Thyroid gland (tissue), 4 donors: Measurements from ENCODE around the gene KRAS. TPM values are rescaled to one million over a fixed set of nuclear protein-coding genes. Genes with fewer than 3 reads are reported as not detected.

Source experiments
- DNase-seq, 2 donors: peaks; one replicate each; pipeline ENCODE4 v3.0.0-alpha.2; 2019
- H3K27ac ChIP-seq, 3 donors: fragments of 200-600 bp; sonication (generic); 1 replicate in 2 of 3; 2 replicates in 1 of 3; pipeline ENCODE4 v1.5.1; 2016 to 2019; ENCODE audit warnings: mild to moderate bottlenecking in 1 of 3, moderate library complexity in 1 of 3
- H3K27me3 ChIP-seq: fragments of 200-600 bp; sonication (generic); one replicate; pipeline ENCODE4 v1.5.1; 2019
- H3K36me3 ChIP-seq, 2 donors: fragments of 200-600 bp; sonication (generic); one replicate each; pipeline ENCODE4 v1.5.1; 2016 to 2019
- H3K4me1 ChIP-seq, 2 donors: fragments of 200-600 bp; sonication (generic); one replicate each; pipeline ENCODE4 v1.5.1; 2017 to 2019
- H3K4me3 ChIP-seq, 3 donors: fragments of 200-600 bp; sonication (generic); replicated peaks in 1 of 3; 1 replicate in 2 of 3; 2 replicates in 1 of 3; pipeline ENCODE4 v1.5.1; 2016; ENCODE audit warnings: mild to moderate bottlenecking in 1 of 3
- H3K9me3 ChIP-seq: fragments of 200-600 bp; sonication (generic); one replicate; pipeline ENCODE4 v1.5.1; 2017
- POLR2A ChIP-seq, 2 donors: fragments of 450-650 bp; IDR thresholded peaks; one replicate each; pipeline ENCODE4 v1.6.1; 2017; ENCODE audit warnings: antibody characterized with exemption in 2 of 2, mild to moderate bottlenecking in 2 of 2, moderate library complexity in 1 of 2
- WGBS, 2 donors: methylation state at CpG; one replicate each; pipeline ENCODE4 v1.1.5; 2017; 5-methylcytosine and 5-hydroxymethylcytosine counted together
- intact Hi-C: fragments of 100-400 bp; cut with DNase I; formaldehyde crosslinking; loops from one replicate; pipeline ENCODE4 v1.15.1; 2023
- total RNA-seq, 4 donors: library from RNA; depleted of rRNA; stranded (reverse); fragments of >200 nt; gene quantifications; one replicate each; pipeline ENCODE4 v1.2.3, GENCODE V29; 2016
- TF ChIP-seq, protein P1 (sequence below), 6 experiments: fragments of 200-600 bp in 3 of 6; fragments of 450-650 bp in 3 of 6; sonication (generic) in 3 of 6; IDR thresholded peaks; one replicate each; pipeline ENCODE4 v1.5.1; 2016 to 2019; ENCODE audit warnings: antibody characterized with exemption in 6 of 6, mild to moderate bottlenecking in 2 of 6, inconsistent platforms in 1 of 6, moderate library complexity in 1 of 6

Gene KRAS
- total RNA-seq, 4 donors from 2014 or later: 17.3 to 25.7 (median 22.3) TPM

- 93 to 94% methylated on average over 6 of the region's 6 CpGs for WGBS, 2 donors
- H3K4me1 ChIP-seq: peaks cover 4 to 10% of the 10 kb centered on the region in 2 donors
- no peak for DNase-seq
- intact Hi-C loops: no loop called here
- H3K4me3 ChIP-seq: no peak overlapping the region
- H3K27me3 ChIP-seq: no peaks in the 10 kb centered on the region
- no peaks in the 10 kb centered on the region for H3K36me3 ChIP-seq
- H3K9me3 ChIP-seq: no peaks in the 10 kb centered on the region
- no peak overlapping the region for H3K27ac ChIP-seq
- TF ChIP-seq, protein P1, sequence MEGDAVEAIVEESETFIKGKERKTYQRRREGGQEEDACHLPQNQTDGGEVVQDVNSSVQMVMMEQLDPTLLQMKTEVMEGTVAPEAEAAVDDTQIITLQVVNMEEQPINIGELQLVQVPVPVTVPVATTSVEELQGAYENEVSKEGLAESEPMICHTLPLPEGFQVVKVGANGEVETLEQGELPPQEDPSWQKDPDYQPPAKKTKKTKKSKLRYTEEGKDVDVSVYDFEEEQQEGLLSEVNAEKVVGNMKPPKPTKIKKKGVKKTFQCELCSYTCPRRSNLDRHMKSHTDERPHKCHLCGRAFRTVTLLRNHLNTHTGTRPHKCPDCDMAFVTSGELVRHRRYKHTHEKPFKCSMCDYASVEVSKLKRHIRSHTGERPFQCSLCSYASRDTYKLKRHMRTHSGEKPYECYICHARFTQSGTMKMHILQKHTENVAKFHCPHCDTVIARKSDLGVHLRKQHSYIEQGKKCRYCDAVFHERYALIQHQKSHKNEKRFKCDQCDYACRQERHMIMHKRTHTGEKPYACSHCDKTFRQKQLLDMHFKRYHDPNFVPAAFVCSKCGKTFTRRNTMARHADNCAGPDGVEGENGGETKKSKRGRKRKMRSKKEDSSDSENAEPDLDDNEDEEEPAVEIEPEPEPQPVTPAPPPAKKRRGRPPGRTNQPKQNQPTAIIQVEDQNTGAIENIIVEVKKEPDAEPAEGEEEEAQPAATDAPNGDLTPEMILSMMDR (IDR thresholded peaks at IDR 0.05): no peak
- TF ChIP-seq POLR2A (IDR thresholded peaks at IDR 0.05): no peak
Observed at GRCh38 chr12:25278269-25278668, 27.5 kb upstream of the KRAS start.

DNA sequence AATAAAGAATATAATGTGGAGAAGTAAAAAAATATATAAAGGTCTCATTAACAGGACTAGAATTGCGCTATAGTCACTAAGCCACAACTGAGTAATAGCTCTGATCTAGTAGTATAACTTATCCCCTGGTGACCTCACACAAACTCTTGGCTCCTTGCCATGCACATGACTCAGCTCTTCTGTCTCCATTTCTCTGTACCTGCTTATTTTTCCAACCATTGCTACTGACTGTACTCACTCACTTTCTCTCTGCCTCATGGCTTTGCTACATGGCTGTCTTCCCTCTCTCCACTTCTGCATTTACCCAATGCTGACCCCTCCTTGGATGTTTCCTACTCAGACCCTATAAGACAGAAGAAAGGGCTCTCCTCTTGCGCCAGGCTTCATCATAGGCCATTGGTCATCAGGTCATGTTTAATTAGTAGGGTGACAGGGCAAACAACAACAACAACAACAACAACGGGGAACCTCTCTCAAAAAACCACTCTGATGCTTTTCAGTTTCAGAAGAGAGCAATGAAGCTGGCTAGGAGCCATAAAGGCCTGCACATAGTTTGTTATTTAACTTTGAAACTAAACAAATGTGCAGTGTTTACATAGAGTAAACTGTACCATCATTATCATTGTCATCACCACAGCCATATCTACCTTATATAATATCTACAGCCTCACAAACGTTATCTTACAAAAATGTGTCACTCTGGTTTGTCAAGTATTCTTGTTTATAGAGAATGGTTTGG is 25.6 kb upstream of the KRAS start:
- WGBS, 2 donors: 71 to 80% methylated on average over 4 of the region's 4 CpGs
- intact Hi-C loops: no loop called here
- H3K9me3 ChIP-seq: no peaks in the 10 kb centered on the region
- H3K4me1 ChIP-seq: peaks cover 4 to 10% of the 10 kb centered on the region in 2 donors
- peak; percentile 67 to 70 for DNase-seq
- H3K27ac ChIP-seq: peak overlapping the region in 1 of 3 donors; percentile 44
- H3K36me3 ChIP-seq: no peaks in the 10 kb centered on the region
- TF ChIP-seq, protein P1 (IDR thresholded peaks at IDR 0.05): no peak
- TF ChIP-seq POLR2A (IDR thresholded peaks at IDR 0.05): no peak
- H3K4me3 ChIP-seq: no peak overlapping the region
- no peaks in the 10 kb centered on the region for H3K27me3 ChIP-seq

DNA sequence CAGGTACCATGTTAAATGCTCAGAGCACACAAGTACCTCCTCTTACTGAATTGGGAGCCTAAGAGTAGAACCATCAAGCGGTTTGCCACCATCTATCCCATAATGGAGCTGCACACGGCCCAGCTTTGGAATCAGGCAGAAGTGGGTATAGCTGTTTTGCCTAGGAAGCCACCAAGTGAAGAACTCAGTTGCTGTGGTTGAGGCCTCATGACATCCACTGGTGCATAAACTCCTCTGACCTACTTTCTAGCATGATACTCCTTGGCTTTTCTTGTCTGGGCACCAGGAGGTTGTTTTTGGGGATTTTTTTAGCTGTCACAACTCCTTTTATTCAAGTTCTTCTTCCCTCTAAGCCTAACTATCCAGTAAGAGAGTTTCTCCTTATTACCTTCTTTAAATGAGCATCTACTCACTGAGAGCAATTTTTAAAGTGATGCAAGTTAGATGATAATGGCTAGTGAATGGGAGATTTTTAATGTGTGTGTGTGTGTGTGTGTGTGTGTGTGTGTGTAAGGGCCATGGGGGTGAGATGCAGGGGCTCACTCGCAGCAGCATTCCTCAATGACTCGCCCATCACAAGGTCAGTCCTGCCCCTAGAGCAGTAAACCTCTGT is 20.9 kb upstream of the KRAS start:
- no peaks in the 10 kb centered on the region for H3K27me3 ChIP-seq
- no peaks in the 10 kb centered on the region for H3K9me3 ChIP-seq
- H3K36me3 ChIP-seq: no peaks in the 10 kb centered on the region
- peaks cover 4 to 6% of the 10 kb centered on the region in 2 donors for H3K4me1 ChIP-seq
- no peak overlapping the region for H3K4me3 ChIP-seq
- TF ChIP-seq, protein P1 (IDR thresholded peaks at IDR 0.05): no peak
- TF ChIP-seq POLR2A (IDR thresholded peaks at IDR 0.05): no peak
- no peak for DNase-seq
- intact Hi-C loops: no loop called here
- 57 to 69% methylated on average over 4 of the region's 4 CpGs for WGBS, 2 donors
- H3K27ac ChIP-seq: no peak overlapping the region

DNA sequence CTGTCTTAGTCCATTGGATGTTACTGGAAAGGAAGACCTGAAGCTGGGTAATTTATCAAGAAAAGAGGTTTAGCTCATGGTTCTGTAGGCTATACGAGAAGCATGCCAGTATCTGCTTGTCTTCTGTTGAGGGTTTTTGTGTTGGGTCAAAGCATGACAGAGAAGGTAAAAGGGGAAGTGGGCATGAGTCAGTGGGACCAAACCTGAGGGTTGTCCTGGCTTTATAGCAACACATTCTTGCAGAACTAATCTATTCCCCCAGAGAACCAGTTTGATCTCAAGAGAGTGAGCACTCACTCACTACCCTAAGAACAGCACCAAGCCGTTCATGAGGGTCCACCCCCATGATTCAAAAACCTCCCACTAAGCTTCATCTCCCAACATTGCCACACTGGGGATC is 19.0 kb upstream of the KRAS start:
- Histone ChIP-seq H3K27me3 (no peaks in the 10 kb centered on the region), H3K4me3 (no peak overlapping the region), H3K9me3 (no peaks in the 10 kb centered on the region), H3K4me1 (no peaks in the 10 kb centered on the region), H3K27ac (no peak overlapping the region), H3K36me3 (no peaks in the 10 kb centered on the region)
- 92 to 93% methylated on average over 2 of the region's 2 CpGs for WGBS, 2 donors
- intact Hi-C loops: no loop called here
- no peak for TF ChIP-seq POLR2A (IDR thresholded peaks at IDR 0.05)
- TF ChIP-seq, protein P1 (IDR thresholded peaks at IDR 0.05): no peak
- no peak for DNase-seq

GRCh38 chr12:25266497-25266896 is 15.8 kb upstream of the KRAS start:
- intact Hi-C loops: no loop called here
- no peak for DNase-seq
- no peak overlapping the region for H3K27ac ChIP-seq
- H3K9me3 ChIP-seq: no peaks in the 10 kb centered on the region
- H3K27me3 ChIP-seq: no peaks in the 10 kb centered on the region
- TF ChIP-seq, protein P1 (IDR thresholded peaks at IDR 0.05): no peak
- no peak for TF ChIP-seq POLR2A (IDR thresholded peaks at IDR 0.05)
- H3K4me3 ChIP-seq: no peak overlapping the region
- no peaks in the 10 kb centered on the region for H3K4me1 ChIP-seq
- H3K36me3 ChIP-seq: no peaks in the 10 kb centered on the region
